ENCODE measurements around the gene SHROOM3. TPM values are rescaled to one million over a fixed set of nuclear protein-coding genes. Genes with fewer than 3 reads are reported as not detected.

Gene SHROOM3
- polyA plus RNA-seq, 1 donor from 2014 or later: 2.7 TPM

DNA sequence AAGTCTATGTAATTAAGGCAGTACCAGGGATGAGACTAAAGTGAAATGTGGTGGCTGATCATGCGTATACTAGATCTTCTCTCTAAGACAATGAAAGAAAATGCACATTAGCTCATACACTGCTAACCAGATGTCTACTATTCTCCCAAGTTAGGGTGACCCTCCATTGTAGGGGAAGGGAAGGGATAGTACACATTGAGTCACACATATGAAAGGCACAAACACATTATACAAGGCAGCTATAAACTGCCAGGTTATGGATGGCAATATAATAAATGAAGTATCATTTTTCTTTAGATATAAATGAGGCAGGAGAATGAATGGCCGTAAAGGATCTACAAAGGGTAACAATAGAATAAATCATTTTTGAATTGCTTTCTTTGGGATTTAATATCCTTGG, 4.5 kb downstream of the SHROOM3 start:
- no peaks in the 10 kb centered on the region for H3K9me3 ChIP-seq (ENCODE audit: low read length)
- no peak overlapping the region for H3K27ac ChIP-seq (ENCODE audit: low read length)
- H3F3A ChIP-seq (ENCODE audit: insufficient read depth, low read length, poor library complexity, severe bottlenecking): peaks cover 5% of the 10 kb centered on the region
- no peak overlapping the region for H3K4me3 ChIP-seq (ENCODE audit: low read length)
- H3K36me3 ChIP-seq (ENCODE audit: insufficient read depth, low read length): no peaks in the 10 kb centered on the region
- no peak overlapping the region for H2AFZ ChIP-seq (ENCODE audit: low read depth, low read length)
- peaks cover 81% of the 10 kb centered on the region for H3K79me2 ChIP-seq (replicated peaks; ENCODE audit: insufficient read depth, low read length)
- TF ChIP-seq, protein P1, sequence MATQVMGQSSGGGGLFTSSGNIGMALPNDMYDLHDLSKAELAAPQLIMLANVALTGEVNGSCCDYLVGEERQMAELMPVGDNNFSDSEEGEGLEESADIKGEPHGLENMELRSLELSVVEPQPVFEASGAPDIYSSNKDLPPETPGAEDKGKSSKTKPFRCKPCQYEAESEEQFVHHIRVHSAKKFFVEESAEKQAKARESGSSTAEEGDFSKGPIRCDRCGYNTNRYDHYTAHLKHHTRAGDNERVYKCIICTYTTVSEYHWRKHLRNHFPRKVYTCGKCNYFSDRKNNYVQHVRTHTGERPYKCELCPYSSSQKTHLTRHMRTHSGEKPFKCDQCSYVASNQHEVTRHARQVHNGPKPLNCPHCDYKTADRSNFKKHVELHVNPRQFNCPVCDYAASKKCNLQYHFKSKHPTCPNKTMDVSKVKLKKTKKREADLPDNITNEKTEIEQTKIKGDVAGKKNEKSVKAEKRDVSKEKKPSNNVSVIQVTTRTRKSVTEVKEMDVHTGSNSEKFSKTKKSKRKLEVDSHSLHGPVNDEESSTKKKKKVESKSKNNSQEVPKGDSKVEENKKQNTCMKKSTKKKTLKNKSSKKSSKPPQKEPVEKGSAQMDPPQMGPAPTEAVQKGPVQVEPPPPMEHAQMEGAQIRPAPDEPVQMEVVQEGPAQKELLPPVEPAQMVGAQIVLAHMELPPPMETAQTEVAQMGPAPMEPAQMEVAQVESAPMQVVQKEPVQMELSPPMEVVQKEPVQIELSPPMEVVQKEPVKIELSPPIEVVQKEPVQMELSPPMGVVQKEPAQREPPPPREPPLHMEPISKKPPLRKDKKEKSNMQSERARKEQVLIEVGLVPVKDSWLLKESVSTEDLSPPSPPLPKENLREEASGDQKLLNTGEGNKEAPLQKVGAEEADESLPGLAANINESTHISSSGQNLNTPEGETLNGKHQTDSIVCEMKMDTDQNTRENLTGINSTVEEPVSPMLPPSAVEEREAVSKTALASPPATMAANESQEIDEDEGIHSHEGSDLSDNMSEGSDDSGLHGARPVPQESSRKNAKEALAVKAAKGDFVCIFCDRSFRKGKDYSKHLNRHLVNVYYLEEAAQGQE (IDR thresholded peaks at IDR 0.05; ENCODE audit: borderline replicate concordance): no peak
- TF ChIP-seq, protein P2, sequence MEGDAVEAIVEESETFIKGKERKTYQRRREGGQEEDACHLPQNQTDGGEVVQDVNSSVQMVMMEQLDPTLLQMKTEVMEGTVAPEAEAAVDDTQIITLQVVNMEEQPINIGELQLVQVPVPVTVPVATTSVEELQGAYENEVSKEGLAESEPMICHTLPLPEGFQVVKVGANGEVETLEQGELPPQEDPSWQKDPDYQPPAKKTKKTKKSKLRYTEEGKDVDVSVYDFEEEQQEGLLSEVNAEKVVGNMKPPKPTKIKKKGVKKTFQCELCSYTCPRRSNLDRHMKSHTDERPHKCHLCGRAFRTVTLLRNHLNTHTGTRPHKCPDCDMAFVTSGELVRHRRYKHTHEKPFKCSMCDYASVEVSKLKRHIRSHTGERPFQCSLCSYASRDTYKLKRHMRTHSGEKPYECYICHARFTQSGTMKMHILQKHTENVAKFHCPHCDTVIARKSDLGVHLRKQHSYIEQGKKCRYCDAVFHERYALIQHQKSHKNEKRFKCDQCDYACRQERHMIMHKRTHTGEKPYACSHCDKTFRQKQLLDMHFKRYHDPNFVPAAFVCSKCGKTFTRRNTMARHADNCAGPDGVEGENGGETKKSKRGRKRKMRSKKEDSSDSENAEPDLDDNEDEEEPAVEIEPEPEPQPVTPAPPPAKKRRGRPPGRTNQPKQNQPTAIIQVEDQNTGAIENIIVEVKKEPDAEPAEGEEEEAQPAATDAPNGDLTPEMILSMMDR (IDR thresholded peaks at IDR 0.05; ENCODE audit: poor library complexity, severe bottlenecking): no peak
- TF ChIP-seq EP300 (conservative IDR thresholded peaks at IDR 0.05; ENCODE audit: poor library complexity, severe bottlenecking) (no peak), POLR2AphosphoS5 (IDR thresholded peaks at IDR 0.05) (no peak), SMC3 (conservative IDR thresholded peaks at IDR 0.05; ENCODE audit: poor library complexity) (no peak), MXI1 (conservative IDR thresholded peaks at IDR 0.05; ENCODE audit: poor library complexity, severe bottlenecking) (no peak), RAD21 (conservative IDR thresholded peaks at IDR 0.05) (no peak), EZH2 (IDR thresholded peaks at IDR 0.05; ENCODE audit: borderline replicate concordance, insufficient read depth, low read length, poor library complexity, severe bottlenecking) (no peak), TAF1 (IDR thresholded peaks at IDR 0.05; ENCODE audit: low read depth) (no peak)
- no peak overlapping the region for H3K4me2 ChIP-seq (ENCODE audit: low read length)
- H3K27me3 ChIP-seq (ENCODE audit: insufficient read depth, low read depth, low read length): no peaks in the 10 kb centered on the region
- H3K9me2 ChIP-seq (ENCODE audit: insufficient read depth, low read length): no peaks in the 10 kb centered on the region
- no peaks in the 10 kb centered on the region for H4K20me1 ChIP-seq (ENCODE audit: insufficient read depth)
- H3K9ac ChIP-seq (ENCODE audit: low read length): no peak overlapping the region

GRCh38 chr4:76441881-76442280, 6.9 kb downstream of the SHROOM3 start:
- Histone ChIP-seq H3K9me3 (ENCODE audit: low read length) (no peaks in the 10 kb centered on the region), H3K36me3 (ENCODE audit: insufficient read depth, low read length) (no peaks in the 10 kb centered on the region), H2AFZ (ENCODE audit: low read depth, low read length) (no peak overlapping the region), H3K27ac (ENCODE audit: low read length) (no peak overlapping the region), H3K9ac (ENCODE audit: low read length) (no peak overlapping the region), H3F3A (ENCODE audit: insufficient read depth, low read length, poor library complexity, severe bottlenecking) (peaks cover 5% of the 10 kb centered on the region), H3K4me2 (ENCODE audit: low read length) (no peak overlapping the region), H4K20me1 (ENCODE audit: insufficient read depth) (no peaks in the 10 kb centered on the region), H3K79me2 (replicated peaks; ENCODE audit: insufficient read depth, low read length) (peaks cover 94% of the 10 kb centered on the region), H3K9me2 (ENCODE audit: insufficient read depth, low read length) (no peaks in the 10 kb centered on the region), H3K4me3 (ENCODE audit: low read length) (no peak overlapping the region), H3K27me3 (ENCODE audit: insufficient read depth, low read depth, low read length) (no peaks in the 10 kb centered on the region)
- no peak for TF ChIP-seq RAD21 (conservative IDR thresholded peaks at IDR 0.05)
- TF ChIP-seq EP300 (conservative IDR thresholded peaks at IDR 0.05; ENCODE audit: poor library complexity, severe bottlenecking): no peak
- no peak for TF ChIP-seq TAF1 (IDR thresholded peaks at IDR 0.05; ENCODE audit: low read depth)
- TF ChIP-seq EZH2 (IDR thresholded peaks at IDR 0.05; ENCODE audit: borderline replicate concordance, insufficient read depth, low read length, poor library complexity, severe bottlenecking): no peak
- TF ChIP-seq, protein P2 (IDR thresholded peaks at IDR 0.05; ENCODE audit: poor library complexity, severe bottlenecking): no peak
- no peak for TF ChIP-seq MXI1 (conservative IDR thresholded peaks at IDR 0.05; ENCODE audit: poor library complexity, severe bottlenecking)
- no peak for TF ChIP-seq SMC3 (conservative IDR thresholded peaks at IDR 0.05; ENCODE audit: poor library complexity)
- TF ChIP-seq POLR2AphosphoS5 (IDR thresholded peaks at IDR 0.05): no peak
- TF ChIP-seq, protein P1 (IDR thresholded peaks at IDR 0.05; ENCODE audit: borderline replicate concordance): no peak

Data from neural cell (in vitro differentiated cells).